A549 (cell line): ENCODE measurements around the gene PMP22. TPM values are rescaled to one million over a fixed set of nuclear protein-coding genes. Genes with fewer than 3 reads are reported as not detected.

Experiments used
- ATAC-seq, 2 experiments: fragments of 200-7000 bp in 1 of 2; fragments of >200 bp in 1 of 2; cut with Nextera tagmentation in 1 of 2; cut with Tn5 transposase in 1 of 2; 3 replicates each; pipeline versions ENCODE4 v1.8.0 to v1.9.1; 2018 to 2020; ENCODE audit warnings: mild to moderate bottlenecking in 1 of 2, moderate library complexity in 1 of 2
- CTCF ChIA-PET: fragments of 300-600 bp; sonication (Branson Sonifier 250); formaldehyde crosslinking; extraction: SDS; loops from one replicate; lab custom pipeline; 2021; ENCODE audit warnings: antibody characterized with exemption, inconsistent platforms; lab: Yijun Ruan, JAX
- POLR2A ChIA-PET: fragments of 350-600 bp; formaldehyde crosslinking; extraction: SDS; loops from one replicate; lab custom pipeline; 2021; ENCODE audit warnings: antibody characterized with exemption, inconsistent platforms; lab: Yijun Ruan, JAX
- DNase-seq, 2 experiments: peaks; one replicate each; pipeline versions ENCODE4 v3.0.0 to v3.0.0-alpha.2; 2011 to 2016; ENCODE audit warnings: low read depth in 1 of 2, low spot score in 1 of 2
- FAIRE-seq: peaks from 2 replicates; lab custom pipeline; 2011; peaks lifted over from hg19 to GRCh38; lab: Jason Lieb, UNC
- H3K27ac ChIP-seq, 2 experiments: fragments of >200 bp; sonication (Bioruptor Twin); formaldehyde crosslinking; 3 replicates each; pipeline ENCODE4 v1.5.1; 2016 to 2017
- H3K4me1 ChIP-seq: fragments of >200 bp; sonication (Bioruptor Twin); formaldehyde crosslinking; 3 replicates; pipeline ENCODE4 v1.6.1; 2016
- H3K4me2 ChIP-seq: fragments of >200 bp; sonication (Bioruptor Twin); formaldehyde crosslinking; 3 replicates; pipeline ENCODE4 v1.6.1; 2016
- H3K4me3 ChIP-seq: fragments of >200 bp; sonication (Bioruptor Twin); formaldehyde crosslinking; 3 replicates; pipeline ENCODE4 v1.5.1; 2016
- H3K9me3 ChIP-seq: fragments of >200 bp; sonication (Bioruptor Twin); formaldehyde crosslinking; 3 replicates; pipeline ENCODE4 v1.6.1; 2016
- BCL3 ChIP-seq: fragments of >200 bp; sonication (Bioruptor Twin); formaldehyde crosslinking; IDR thresholded peaks from 3 replicates; pipeline ENCODE4 v1.6.1; 2016
- BHLHE40 ChIP-seq: IDR thresholded peaks from 2 replicates; pipeline ENCODE4 v1.6.1; 2012; ENCODE audit warnings: low read depth, low read length, inconsistent platforms
- CBX8 ChIP-seq: fragments of 200-600 bp; sonication (generic); IDR thresholded peaks from 2 replicates; pipeline ENCODE4 v1.6.1; 2016
- CEBPB ChIP-seq, 2 experiments: fragments of >200 bp in 1 of 2; sonication (Bioruptor Twin) in 1 of 2; formaldehyde crosslinking in 1 of 2; IDR thresholded peaks; 2 replicates each; pipeline ENCODE4 v1.6.1; 2012 to 2016
- CHD2 ChIP-seq: fragments of 150-350 bp; IDR thresholded peaks from 2 replicates; pipeline ENCODE4 v1.6.1; 2014; ENCODE audit warnings: low read length; ENCODE audit not compliant: partially characterized antibody
- E2F6 ChIP-seq: IDR thresholded peaks from 2 replicates; pipeline ENCODE4 v1.6.1; 2012; ENCODE audit warnings: low read depth, borderline replicate concordance
- EHF ChIP-seq: fragments of 250-450 bp; sonication (Bioruptor Pico); IDR thresholded peaks from 2 replicates; pipeline ENCODE4 v1.5.0; 2020; ENCODE audit warnings: mild to moderate bottlenecking
- FOSB ChIP-seq: fragments of 250-450 bp; sonication (Bioruptor Pico); IDR thresholded peaks from 2 replicates; pipeline ENCODE4 v1.5.0; 2020; ENCODE audit warnings: mild to moderate bottlenecking, moderate library complexity
- FOSL2 ChIP-seq, 2 experiments: fragments of 450-650 bp in 1 of 2; fragments of >200 bp in 1 of 2; sonication (Bioruptor Twin) in 1 of 2; formaldehyde crosslinking; IDR thresholded peaks; 2 replicates each; pipeline versions ENCODE4 v1.5.0 to v1.6.1; 2016 to 2020; ENCODE audit warnings: mild to moderate bottlenecking in 1 of 2, moderate library complexity in 1 of 2
- GATA3 ChIP-seq: IDR thresholded peaks from 2 replicates; pipeline ENCODE4 v1.6.1; 2012; ENCODE audit warnings: borderline replicate concordance
- HDAC2 ChIP-seq: fragments of 200-600 bp; sonication (generic); IDR thresholded peaks from 2 replicates; pipeline ENCODE4 v1.6.1; 2016
- HOXB13 ChIP-seq: fragments of 250-450 bp; sonication (Bioruptor Pico); IDR thresholded peaks from 2 replicates; pipeline ENCODE4 v1.5.0; 2020; ENCODE audit warnings: low read depth, mild to moderate bottlenecking, moderate library complexity
- HOXB5 ChIP-seq: fragments of 250-450 bp; sonication (Bioruptor Pico); IDR thresholded peaks from 2 replicates; pipeline ENCODE4 v1.5.0; 2020; ENCODE audit warnings: mild to moderate bottlenecking, moderate library complexity
- KDM1A ChIP-seq: fragments of 200-600 bp; sonication (generic); IDR thresholded peaks from 2 replicates; pipeline ENCODE4 v1.6.1; 2016; ENCODE audit warnings: low read depth, mild to moderate bottlenecking
- MYC ChIP-seq: IDR thresholded peaks from 2 replicates; pipeline ENCODE4 v1.6.1; 2012; ENCODE audit warnings: mild to moderate bottlenecking, inconsistent platforms, low read length, improper control_type of control experiment, borderline replicate concordance
- NR3C1 ChIP-seq: fragments of >200 bp; sonication (Bioruptor Twin); formaldehyde crosslinking; IDR thresholded peaks from 3 replicates; pipeline ENCODE4 v1.6.1; 2017
- POLR2AphosphoS2 ChIP-seq: conservative IDR thresholded peaks from 2 replicates; pipeline ENCODE4 v1.6.1; 2012; ENCODE audit warnings: low read length, improper control_type of control experiment, inconsistent platforms
- RAD21 ChIP-seq, 2 experiments: fragments of >200 bp in 1 of 2; sonication (Bioruptor Twin) in 1 of 2; formaldehyde crosslinking in 1 of 2; IDR thresholded peaks in 1 of 2; conservative IDR thresholded peaks in 1 of 2; 2 replicates in 1 of 2; 3 replicates in 1 of 2; pipeline ENCODE4 v1.6.1; 2012 to 2018; ENCODE audit warnings: inconsistent platforms in 1 of 2
- RNF2 ChIP-seq: fragments of 200-600 bp; sonication (generic); IDR thresholded peaks from 2 replicates; pipeline ENCODE4 v1.6.1; 2016; ENCODE audit warnings: low read depth, mild to moderate bottlenecking, antibody characterized with exemption, moderate library complexity, borderline replicate concordance
- SMC3 ChIP-seq: fragments of >200 bp; sonication (Bioruptor Twin); formaldehyde crosslinking; IDR thresholded peaks from 3 replicates; pipeline ENCODE4 v1.6.1; 2018; ENCODE audit warnings: inconsistent platforms
- SREBF2 ChIP-seq: fragments of 450-650 bp; IDR thresholded peaks from 2 replicates; pipeline ENCODE4 v1.6.1; 2014; ENCODE audit warnings: mild to moderate bottlenecking, moderate library complexity
- TFCP2L1 ChIP-seq: fragments of 250-450 bp; sonication (Bioruptor Pico); IDR thresholded peaks from 2 replicates; pipeline ENCODE4 v1.5.0; 2021; ENCODE audit warnings: mild to moderate bottlenecking
- USF2 ChIP-seq: fragments of 450-650 bp; IDR thresholded peaks from 2 replicates; pipeline ENCODE4 v1.6.1; 2014; ENCODE audit warnings: antibody characterized with exemption
- ZSCAN20 ChIP-seq: fragments of 250-450 bp; sonication (Bioruptor Pico); IDR thresholded peaks from 2 replicates; pipeline ENCODE4 v1.8.0; 2022; ENCODE audit warnings: mild to moderate bottlenecking, moderate library complexity
- WGBS: methylation state at CpG from one replicate; pipeline ENCODE4 v1.1.6; 2017; ENCODE audit errors: missing lambda C conversion rate; 5-methylcytosine and 5-hydroxymethylcytosine counted together
- polyA plus RNA-seq, 4 experiments: library from polyadenylated mRNA; depleted of rRNA in 3 of 4; stranded (reverse); fragments of >200 nt; fragmentation: RNase III in 1 of 4; extraction: RNeasy Plus Mini Kit Qiagen cat#74134 plus additional on column Dnase treatment in 1 of 4; gene quantifications; 2 replicates in 3 of 4; 3 replicates in 1 of 4; pipeline ENCODE4 v1.2.3, GENCODE V29; 2011 to 2017
- TF ChIP-seq, protein P1 (sequence below): IDR thresholded peaks from 2 replicates; pipeline ENCODE4 v1.6.1; 2012
- TF ChIP-seq, protein P2 (sequence below): fragments of 250-450 bp; sonication (Bioruptor Pico); IDR thresholded peaks from 2 replicates; pipeline ENCODE4 v1.5.0; 2020; ENCODE audit warnings: low read depth, mild to moderate bottlenecking, moderate library complexity
- TF ChIP-seq, protein P3 (sequence below): fragments of >200 bp; sonication (Bioruptor Twin); formaldehyde crosslinking; IDR thresholded peaks from 3 replicates; pipeline ENCODE4 v1.5.1; 2016
- TF ChIP-seq, protein P4 (sequence below): fragments of 250-450 bp; sonication (Bioruptor Pico); IDR thresholded peaks from 2 replicates; pipeline ENCODE4 v1.5.0; 2021; ENCODE audit warnings: mild to moderate bottlenecking, moderate library complexity, borderline replicate concordance

Gene PMP22
- polyA plus RNA-seq, 2 of the 4 experiments (the other 2 are of a cell fraction): 40.1 to 102 TPM

- no peaks in the 10 kb centered on the region for H3K4me1 ChIP-seq
- H3K4me2 ChIP-seq: no peak overlapping the region
- no peak overlapping the region for H3K4me3 ChIP-seq
- 93% methylated on average over 7 of the region's 7 CpGs for WGBS
- ATAC-seq (no peak), DNase-seq (no peak), FAIRE-seq (no peak)
- ChIA-PET POLR2A (no interaction called here), CTCF (interaction anchor here (0.6 to 5.5 kb wide), 7 partner anchors 10 to 269 kb away, joined by 3 to 16 read pairs (median 7); no protein-coding TSS in a partner anchor)
- TF ChIP-seq CEBPB (IDR thresholded peaks at IDR 0.05) (no peak), KDM1A (no peak), BCL3 (no peak), GATA3 (no peak), HOXB5 (CRISPR knock-in tag) (no peak), NR3C1 (no peak), SMC3 (no peak), CBX8 (no peak), FOSL2 (IDR thresholded peaks at IDR 0.05) (no peak), FOSL2 (CRISPR knock-in tag; IDR thresholded peaks at IDR 0.05) (no peak), MYC (no peak), HDAC2 (no peak), ZSCAN20 (CRISPR knock-in tag) (no peak), BHLHE40 (no peak), TFCP2L1 (CRISPR knock-in tag) (no peak)
- TF ChIP-seq, protein P1, sequence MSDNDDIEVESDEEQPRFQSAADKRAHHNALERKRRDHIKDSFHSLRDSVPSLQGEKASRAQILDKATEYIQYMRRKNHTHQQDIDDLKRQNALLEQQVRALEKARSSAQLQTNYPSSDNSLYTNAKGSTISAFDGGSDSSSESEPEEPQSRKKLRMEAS: no peak
- no peaks in the 10 kb centered on the region for H3K9me3 ChIP-seq
- no peak overlapping the region for H3K27ac ChIP-seq
These were observed 31.2 kb downstream of the PMP22 start for GRCh38 chr17:15233971-15234370.

DNA sequence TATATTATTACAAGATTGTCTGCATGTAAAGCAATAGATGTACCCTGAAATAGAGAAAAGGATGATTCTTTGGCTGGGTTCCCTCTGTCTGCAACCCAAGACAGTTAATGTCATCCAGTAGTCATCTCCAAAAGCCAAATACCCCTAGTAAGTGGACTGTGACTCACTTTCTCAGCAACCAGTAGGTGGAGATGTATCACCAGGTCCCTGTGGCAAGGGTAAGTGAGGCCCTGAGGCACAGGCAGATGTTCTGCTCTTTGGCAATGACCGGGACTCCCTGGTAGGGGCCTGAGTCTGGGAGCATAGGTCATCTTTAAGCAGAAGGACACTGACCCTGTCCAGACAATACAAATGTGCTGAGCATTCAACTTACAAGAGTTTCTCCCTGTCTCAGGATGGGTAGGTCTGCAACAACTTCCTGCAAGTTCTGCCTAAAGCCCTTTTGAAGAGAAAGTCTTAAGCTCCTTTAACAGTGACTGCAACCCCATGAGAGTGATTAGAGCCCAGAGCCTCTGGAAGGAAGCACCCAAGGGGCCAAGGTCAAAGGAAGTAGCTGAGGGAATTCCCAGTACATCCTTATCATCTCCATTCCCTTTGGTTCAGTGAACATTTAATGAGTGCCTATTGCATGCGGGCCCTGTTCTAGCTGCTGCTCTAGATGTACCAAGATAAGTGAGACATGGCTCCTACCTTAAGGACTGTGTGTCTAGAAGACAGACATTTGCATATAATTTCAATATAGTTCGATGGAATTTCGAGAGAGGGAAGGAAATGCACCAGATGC lies 31.9 kb downstream of the PMP22 start:
- Histone ChIP-seq H3K9me3 (no peaks in the 10 kb centered on the region), H3K27ac (no peak overlapping the region), H3K4me3 (no peak overlapping the region), H3K4me1 (no peaks in the 10 kb centered on the region), H3K4me2 (no peak overlapping the region)
- WGBS: 82% methylated on average over 4 of the region's 4 CpGs
- DNase-seq: peak; percentile 57 to 59
- TF ChIP-seq SMC3 (peak; percentile 32; the same call in 2 of the 3 replicates), NR3C1 (no peak), HOXB13 (no peak), TFCP2L1 (CRISPR knock-in tag) (no peak), RNF2 (no peak), HOXB5 (CRISPR knock-in tag) (no peak), CHD2 (no peak), POLR2AphosphoS2 (no peak), USF2 (no peak), SREBF2 (no peak), FOSB (CRISPR knock-in tag) (no peak), RAD21 (conservative IDR thresholded peaks at IDR 0.05 in 1 of 2, IDR thresholded peaks at IDR 0.05 in 1 of 2) (peak; percentile 54 to 62), E2F6 (no peak), EHF (CRISPR knock-in tag) (no peak)
- TF ChIP-seq, protein P2, sequence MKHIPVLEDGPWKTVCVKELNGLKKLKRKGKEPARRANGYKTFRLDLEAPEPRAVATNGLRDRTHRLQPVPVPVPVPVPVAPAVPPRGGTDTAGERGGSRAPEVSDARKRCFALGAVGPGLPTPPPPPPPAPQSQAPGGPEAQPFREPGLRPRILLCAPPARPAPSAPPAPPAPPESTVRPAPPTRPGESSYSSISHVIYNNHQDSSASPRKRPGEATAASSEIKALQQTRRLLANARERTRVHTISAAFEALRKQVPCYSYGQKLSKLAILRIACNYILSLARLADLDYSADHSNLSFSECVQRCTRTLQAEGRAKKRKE (CRISPR knock-in tag): no peak
- TF ChIP-seq, protein P3, sequence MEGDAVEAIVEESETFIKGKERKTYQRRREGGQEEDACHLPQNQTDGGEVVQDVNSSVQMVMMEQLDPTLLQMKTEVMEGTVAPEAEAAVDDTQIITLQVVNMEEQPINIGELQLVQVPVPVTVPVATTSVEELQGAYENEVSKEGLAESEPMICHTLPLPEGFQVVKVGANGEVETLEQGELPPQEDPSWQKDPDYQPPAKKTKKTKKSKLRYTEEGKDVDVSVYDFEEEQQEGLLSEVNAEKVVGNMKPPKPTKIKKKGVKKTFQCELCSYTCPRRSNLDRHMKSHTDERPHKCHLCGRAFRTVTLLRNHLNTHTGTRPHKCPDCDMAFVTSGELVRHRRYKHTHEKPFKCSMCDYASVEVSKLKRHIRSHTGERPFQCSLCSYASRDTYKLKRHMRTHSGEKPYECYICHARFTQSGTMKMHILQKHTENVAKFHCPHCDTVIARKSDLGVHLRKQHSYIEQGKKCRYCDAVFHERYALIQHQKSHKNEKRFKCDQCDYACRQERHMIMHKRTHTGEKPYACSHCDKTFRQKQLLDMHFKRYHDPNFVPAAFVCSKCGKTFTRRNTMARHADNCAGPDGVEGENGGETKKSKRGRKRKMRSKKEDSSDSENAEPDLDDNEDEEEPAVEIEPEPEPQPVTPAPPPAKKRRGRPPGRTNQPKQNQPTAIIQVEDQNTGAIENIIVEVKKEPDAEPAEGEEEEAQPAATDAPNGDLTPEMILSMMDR: peak; percentile 53
- TF ChIP-seq, protein P4, sequence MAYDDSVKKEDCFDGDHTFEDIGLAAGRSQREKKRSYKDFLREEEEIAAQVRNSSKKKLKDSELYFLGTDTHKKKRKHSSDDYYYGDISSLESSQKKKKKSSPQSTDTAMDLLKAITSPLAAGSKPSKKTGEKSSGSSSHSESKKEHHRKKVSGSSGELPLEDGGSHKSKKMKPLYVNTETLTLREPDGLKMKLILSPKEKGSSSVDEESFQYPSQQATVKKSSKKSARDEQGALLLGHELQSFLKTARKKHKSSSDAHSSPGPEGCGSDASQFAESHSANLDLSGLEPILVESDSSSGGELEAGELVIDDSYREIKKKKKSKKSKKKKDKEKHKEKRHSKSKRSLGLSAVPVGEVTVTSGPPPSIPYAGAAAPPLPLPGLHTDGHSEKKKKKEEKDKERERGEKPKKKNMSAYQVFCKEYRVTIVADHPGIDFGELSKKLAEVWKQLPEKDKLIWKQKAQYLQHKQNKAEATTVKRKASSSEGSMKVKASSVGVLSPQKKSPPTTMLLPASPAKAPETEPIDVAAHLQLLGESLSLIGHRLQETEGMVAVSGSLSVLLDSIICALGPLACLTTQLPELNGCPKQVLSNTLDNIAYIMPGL (CRISPR knock-in tag): no peak
- FAIRE-seq: no peak
- ATAC-seq: peak; percentile 76 to 77
- POLR2A ChIA-PET: no interaction called here
- CTCF ChIA-PET: interaction anchor here (0.6 to 5.5 kb wide), 6 partner anchors 9 to 270 kb away, joined by 3 to 16 read pairs (median 6); no protein-coding TSS in a partner anchor
